Measurements from ENCODE around the gene ARMC9. TPM values are rescaled to one million over a fixed set of nuclear protein-coding genes. Genes with fewer than 3 reads are reported as not detected.

The ARMC9 gene
- total RNA-seq, 4 donors from 2014 or later: 6.5 to 11.5 (median 9.3) TPM

- DNase-seq (ENCODE audit: low spot score in 2 of 2): no peak
- H3K9me3 ChIP-seq: no peaks in the 10 kb centered on the region
- WGBS: 91% methylated on average over 7 of the region's 7 CpGs
- no peaks in the 10 kb centered on the region for H3K4me1 ChIP-seq
- no peak overlapping the region for H3K27ac ChIP-seq
- TF ChIP-seq, protein P1, sequence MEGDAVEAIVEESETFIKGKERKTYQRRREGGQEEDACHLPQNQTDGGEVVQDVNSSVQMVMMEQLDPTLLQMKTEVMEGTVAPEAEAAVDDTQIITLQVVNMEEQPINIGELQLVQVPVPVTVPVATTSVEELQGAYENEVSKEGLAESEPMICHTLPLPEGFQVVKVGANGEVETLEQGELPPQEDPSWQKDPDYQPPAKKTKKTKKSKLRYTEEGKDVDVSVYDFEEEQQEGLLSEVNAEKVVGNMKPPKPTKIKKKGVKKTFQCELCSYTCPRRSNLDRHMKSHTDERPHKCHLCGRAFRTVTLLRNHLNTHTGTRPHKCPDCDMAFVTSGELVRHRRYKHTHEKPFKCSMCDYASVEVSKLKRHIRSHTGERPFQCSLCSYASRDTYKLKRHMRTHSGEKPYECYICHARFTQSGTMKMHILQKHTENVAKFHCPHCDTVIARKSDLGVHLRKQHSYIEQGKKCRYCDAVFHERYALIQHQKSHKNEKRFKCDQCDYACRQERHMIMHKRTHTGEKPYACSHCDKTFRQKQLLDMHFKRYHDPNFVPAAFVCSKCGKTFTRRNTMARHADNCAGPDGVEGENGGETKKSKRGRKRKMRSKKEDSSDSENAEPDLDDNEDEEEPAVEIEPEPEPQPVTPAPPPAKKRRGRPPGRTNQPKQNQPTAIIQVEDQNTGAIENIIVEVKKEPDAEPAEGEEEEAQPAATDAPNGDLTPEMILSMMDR (IDR thresholded peaks at IDR 0.05): no peak
- TF ChIP-seq POLR2A (IDR thresholded peaks at IDR 0.05): no peak
- TF ChIP-seq POLR2AphosphoS5 (IDR thresholded peaks at IDR 0.05): no peak
- TF ChIP-seq EP300 (IDR thresholded peaks at IDR 0.05): no peak
- H3K27me3 ChIP-seq: no peaks in the 10 kb centered on the region
- H3K36me3 ChIP-seq: peaks cover 10% of the 10 kb centered on the region
- H3K4me3 ChIP-seq: no peak overlapping the region
Measured at GRCh38 chr2:231294116-231294515, 95.7 kb downstream of the ARMC9 start.

- no peaks in the 10 kb centered on the region for H3K9me3 ChIP-seq
- H3K4me1 ChIP-seq: no peaks in the 10 kb centered on the region
- no peak for DNase-seq (ENCODE audit: low spot score in 2 of 2)
- H3K36me3 ChIP-seq: peaks cover 10% of the 10 kb centered on the region
- TF ChIP-seq POLR2A (IDR thresholded peaks at IDR 0.05): no peak
- H3K4me3 ChIP-seq: no peak overlapping the region
- WGBS: 87% methylated on average over 10 of the region's 10 CpGs
- no peak overlapping the region for H3K27ac ChIP-seq
- H3K27me3 ChIP-seq: no peaks in the 10 kb centered on the region
Measured at GRCh38 chr2:231294571-231295362, 96.3 kb downstream of the ARMC9 start.

DNA sequence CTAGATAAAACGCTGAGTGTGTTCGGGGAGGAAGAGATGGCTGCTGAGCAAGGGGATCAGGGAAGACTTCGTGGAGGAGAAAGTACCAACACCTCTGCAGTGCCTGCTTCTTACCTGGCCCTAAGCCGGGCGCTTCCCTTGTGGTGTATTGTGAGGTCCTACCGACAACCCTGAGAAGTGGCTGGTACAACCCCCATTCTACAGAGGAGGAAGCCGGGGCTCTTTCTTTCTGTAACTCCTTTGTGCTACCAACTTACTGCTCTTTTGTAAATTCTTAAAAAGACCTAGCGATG lies 96.9 kb downstream of the ARMC9 start:
- TF ChIP-seq, protein P1 (IDR thresholded peaks at IDR 0.05): no peak
- TF ChIP-seq POLR2AphosphoS5 (IDR thresholded peaks at IDR 0.05): no peak
- TF ChIP-seq POLR2A (IDR thresholded peaks at IDR 0.05): no peak
- TF ChIP-seq EP300 (IDR thresholded peaks at IDR 0.05): no peak
- Histone ChIP-seq H3K36me3 (peaks cover 10% of the 10 kb centered on the region), H3K4me3 (no peak overlapping the region), H3K9me3 (no peaks in the 10 kb centered on the region), H3K27me3 (no peaks in the 10 kb centered on the region), H3K4me1 (no peaks in the 10 kb centered on the region), H3K27ac (no peak overlapping the region)
- DNase-seq (ENCODE audit: low spot score in 2 of 2): no peak
- 89% methylated on average over 8 of the region's 8 CpGs for WGBS

- Histone ChIP-seq H3K27ac (no peak overlapping the region), H3K27me3 (no peaks in the 10 kb centered on the region), H3K9me3 (no peaks in the 10 kb centered on the region), H3K36me3 (peaks cover 10% of the 10 kb centered on the region), H3K4me3 (no peak overlapping the region), H3K4me1 (no peaks in the 10 kb centered on the region)
- WGBS: 92% methylated on average over 13 of the region's 13 CpGs
- TF ChIP-seq POLR2A (IDR thresholded peaks at IDR 0.05): no peak
- no peak for TF ChIP-seq POLR2AphosphoS5 (IDR thresholded peaks at IDR 0.05)
- TF ChIP-seq, protein P1 (IDR thresholded peaks at IDR 0.05): no peak
- no peak for TF ChIP-seq EP300 (IDR thresholded peaks at IDR 0.05)
- no peak for DNase-seq (ENCODE audit: low spot score in 2 of 2)
Measured at GRCh38 chr2:231296401-231296974, 98.1 kb downstream of the ARMC9 start.

- Histone ChIP-seq H3K27me3 (no peaks in the 10 kb centered on the region), H3K36me3 (peaks cover 10% of the 10 kb centered on the region), H3K4me3 (no peak overlapping the region), H3K27ac (no peak overlapping the region), H3K9me3 (no peaks in the 10 kb centered on the region), H3K4me1 (no peaks in the 10 kb centered on the region)
- 66% methylated on average over 12 of the region's 12 CpGs for WGBS
- no peak for DNase-seq (ENCODE audit: low spot score in 2 of 2)
- TF ChIP-seq, protein P1 (IDR thresholded peaks at IDR 0.05): peak; percentile 23 to 57
- TF ChIP-seq POLR2AphosphoS5 (IDR thresholded peaks at IDR 0.05) (no peak), POLR2A (IDR thresholded peaks at IDR 0.05) (no peak), EP300 (IDR thresholded peaks at IDR 0.05) (no peak)
Measured at GRCh38 chr2:231297108-231297908, 98.9 kb downstream of the ARMC9 start.

Data from suprapubic skin (tissue), 4 donors.